ENCODE results near the gene RASGRP3. TPM values are rescaled to one million over a fixed set of nuclear protein-coding genes. Genes with fewer than 3 reads are reported as not detected.

Gene RASGRP3
- total RNA-seq, 1 experiment from 2014 or later = 0.59 TPM

DNA sequence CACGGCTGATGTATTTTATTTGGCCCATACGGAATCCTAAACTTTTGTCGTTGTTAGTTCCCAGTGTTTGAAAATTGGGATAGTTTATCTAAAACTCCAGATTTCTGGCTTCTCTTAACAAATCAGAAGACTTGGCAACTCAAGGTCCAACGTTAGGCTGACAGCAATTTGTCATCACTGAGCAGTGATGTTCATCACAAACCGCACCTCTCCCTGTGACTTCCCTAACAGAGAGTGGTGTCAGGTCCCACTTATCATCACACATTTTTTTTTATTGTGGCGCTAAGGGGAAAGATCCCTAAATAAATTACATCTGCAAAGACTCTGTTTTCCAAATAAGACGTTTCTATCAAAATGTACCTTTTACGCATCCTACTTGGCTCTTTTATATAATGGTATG is 55.7 kb downstream of the RASGRP3 start:
- H3K9ac ChIP-seq (ENCODE audit: low read length) = no peak overlapping the region
- H3K9me2 ChIP-seq (ENCODE audit: insufficient read depth) = 0 out of 2 replicates have a peak, but pooled peaks cover 2% of the 10 kb centered on the region
- intact Hi-C loops (cut with micrococcal nuclease) = no loop called here
- H3K4me1 ChIP-seq (ENCODE audit: control insufficient read depth in 1 of 2, insufficient read depth in 2 of 2, low read length in 2 of 2) = peaks cover 0 to 4% of the 10 kb centered on the region in 2 experiments; a peak in 1 of 4 replicates
- no peaks in the 10 kb centered on the region for H4K20me1 ChIP-seq (ENCODE audit: insufficient read depth)
- BruUV-seq (replicated peaks) = no TSS peak
- H3K79me2 ChIP-seq (ENCODE audit: insufficient read depth, low read length) = no peaks in the 10 kb centered on the region
- no peaks in the 10 kb centered on the region for H3K9me3 ChIP-seq (ENCODE audit: control insufficient read depth in 1 of 2, insufficient read depth in 1 of 2, low read depth in 1 of 2, low read length in 2 of 2)
- CTCF ChIA-PET = no interaction called here
- H3K27me3 ChIP-seq (ENCODE audit: insufficient read depth, low read length) = no peaks in the 10 kb centered on the region
- H3K4me2 ChIP-seq (ENCODE audit: low read length) = no peak overlapping the region
- ATAC-seq (no peak), DNase-seq (ENCODE audit: low read depth, low spot score) (no peak)
- RAD21 ChIA-PET (ENCODE audit: low non-redundant PET in 1 of 2, low total read pairs in 2 of 2, uncharacterized antibody in 2 of 2, unreplicated experiment in 2 of 2) = no interaction called here
- H2AFZ ChIP-seq (ENCODE audit: low read depth, low read length, poor library complexity, severe bottlenecking) = no peak overlapping the region
- H3K36me3 ChIP-seq (ENCODE audit: control insufficient read depth in 1 of 2, insufficient read depth in 2 of 2, low read length in 2 of 2) = no peaks in the 10 kb centered on the region
- TF ChIP-seq EZH2phosphoT487 (IDR thresholded peaks at IDR 0.05; ENCODE audit: borderline replicate concordance) = no peak
- TF ChIP-seq, protein P1, sequence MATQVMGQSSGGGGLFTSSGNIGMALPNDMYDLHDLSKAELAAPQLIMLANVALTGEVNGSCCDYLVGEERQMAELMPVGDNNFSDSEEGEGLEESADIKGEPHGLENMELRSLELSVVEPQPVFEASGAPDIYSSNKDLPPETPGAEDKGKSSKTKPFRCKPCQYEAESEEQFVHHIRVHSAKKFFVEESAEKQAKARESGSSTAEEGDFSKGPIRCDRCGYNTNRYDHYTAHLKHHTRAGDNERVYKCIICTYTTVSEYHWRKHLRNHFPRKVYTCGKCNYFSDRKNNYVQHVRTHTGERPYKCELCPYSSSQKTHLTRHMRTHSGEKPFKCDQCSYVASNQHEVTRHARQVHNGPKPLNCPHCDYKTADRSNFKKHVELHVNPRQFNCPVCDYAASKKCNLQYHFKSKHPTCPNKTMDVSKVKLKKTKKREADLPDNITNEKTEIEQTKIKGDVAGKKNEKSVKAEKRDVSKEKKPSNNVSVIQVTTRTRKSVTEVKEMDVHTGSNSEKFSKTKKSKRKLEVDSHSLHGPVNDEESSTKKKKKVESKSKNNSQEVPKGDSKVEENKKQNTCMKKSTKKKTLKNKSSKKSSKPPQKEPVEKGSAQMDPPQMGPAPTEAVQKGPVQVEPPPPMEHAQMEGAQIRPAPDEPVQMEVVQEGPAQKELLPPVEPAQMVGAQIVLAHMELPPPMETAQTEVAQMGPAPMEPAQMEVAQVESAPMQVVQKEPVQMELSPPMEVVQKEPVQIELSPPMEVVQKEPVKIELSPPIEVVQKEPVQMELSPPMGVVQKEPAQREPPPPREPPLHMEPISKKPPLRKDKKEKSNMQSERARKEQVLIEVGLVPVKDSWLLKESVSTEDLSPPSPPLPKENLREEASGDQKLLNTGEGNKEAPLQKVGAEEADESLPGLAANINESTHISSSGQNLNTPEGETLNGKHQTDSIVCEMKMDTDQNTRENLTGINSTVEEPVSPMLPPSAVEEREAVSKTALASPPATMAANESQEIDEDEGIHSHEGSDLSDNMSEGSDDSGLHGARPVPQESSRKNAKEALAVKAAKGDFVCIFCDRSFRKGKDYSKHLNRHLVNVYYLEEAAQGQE (IDR thresholded peaks at IDR 0.05; ENCODE audit: low read depth) = no peak
- no peak for TF ChIP-seq SP1 (IDR thresholded peaks at IDR 0.05; ENCODE audit: low read depth)
- TF ChIP-seq ATF3 (IDR thresholded peaks at IDR 0.05) = no peak
- TF ChIP-seq EZH2 (IDR thresholded peaks at IDR 0.05) = no peak
- TF ChIP-seq RAD21 (IDR thresholded peaks at IDR 0.05; ENCODE audit: low read depth) = no peak
- no peak for TF ChIP-seq TCF7L2 (IDR thresholded peaks at IDR 0.05; ENCODE audit: borderline replicate concordance, extremely low read depth, insufficient read depth, insufficient read length)
- TF ChIP-seq SIN3A (IDR thresholded peaks at IDR 0.05; ENCODE audit: low read depth) = no peak
- no peak for TF ChIP-seq POLR2AphosphoS5 (IDR thresholded peaks at IDR 0.05; ENCODE audit: low read depth, low read length)
- no peak for TF ChIP-seq CEBPB (IDR thresholded peaks at IDR 0.05; ENCODE audit: low read depth)
- TF ChIP-seq ZFX (IDR thresholded peaks at IDR 0.05) = no peak
- TF ChIP-seq ELF1 (IDR thresholded peaks at IDR 0.05; ENCODE audit: borderline replicate concordance, low read depth) = no peak
- no peak for TF ChIP-seq CTCF (IDR thresholded peaks at IDR 0.05 in 2 of 3, conservative IDR thresholded peaks at IDR 0.05 in 1 of 3; ENCODE audit: borderline replicate concordance in 1 of 3, insufficient read depth in 1 of 3, low read depth in 2 of 3, low read length in 2 of 3)
- TF ChIP-seq EGR1 (IDR thresholded peaks at IDR 0.05; ENCODE audit: low read depth) = no peak
- no peak for TF ChIP-seq CBX3 (IDR thresholded peaks at IDR 0.05; ENCODE audit: low read depth)
- TF ChIP-seq YY1 (IDR thresholded peaks at IDR 0.05; ENCODE audit: extremely low read depth, insufficient replicate concordance, low read depth, low read length) = no peak
- no peak for TF ChIP-seq POLR2A (IDR thresholded peaks at IDR 0.05; ENCODE audit: borderline replicate concordance, extremely low read depth, insufficient read depth, insufficient read length)
- TF ChIP-seq, protein P2, sequence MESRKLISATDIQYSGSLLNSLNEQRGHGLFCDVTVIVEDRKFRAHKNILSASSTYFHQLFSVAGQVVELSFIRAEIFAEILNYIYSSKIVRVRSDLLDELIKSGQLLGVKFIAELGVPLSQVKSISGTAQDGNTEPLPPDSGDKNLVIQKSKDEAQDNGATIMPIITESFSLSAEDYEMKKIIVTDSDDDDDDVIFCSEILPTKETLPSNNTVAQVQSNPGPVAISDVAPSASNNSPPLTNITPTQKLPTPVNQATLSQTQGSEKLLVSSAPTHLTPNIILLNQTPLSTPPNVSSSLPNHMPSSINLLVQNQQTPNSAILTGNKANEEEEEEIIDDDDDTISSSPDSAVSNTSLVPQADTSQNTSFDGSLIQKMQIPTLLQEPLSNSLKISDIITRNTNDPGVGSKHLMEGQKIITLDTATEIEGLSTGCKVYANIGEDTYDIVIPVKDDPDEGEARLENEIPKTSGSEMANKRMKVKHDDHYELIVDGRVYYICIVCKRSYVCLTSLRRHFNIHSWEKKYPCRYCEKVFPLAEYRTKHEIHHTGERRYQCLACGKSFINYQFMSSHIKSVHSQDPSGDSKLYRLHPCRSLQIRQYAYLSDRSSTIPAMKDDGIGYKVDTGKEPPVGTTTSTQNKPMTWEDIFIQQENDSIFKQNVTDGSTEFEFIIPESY (IDR thresholded peaks at IDR 0.05; ENCODE audit: extremely low read depth, insufficient replicate concordance, low read length) = no peak
- no peak for TF ChIP-seq ZNF274 (IDR thresholded peaks at IDR 0.05; ENCODE audit: low read depth, low read length)
- no peak for TF ChIP-seq MAX (IDR thresholded peaks at IDR 0.05)
- no peak overlapping the region for H3K27ac ChIP-seq (ENCODE audit: low read depth, low read length)
- POLR2A ChIA-PET = no interaction called here
- no peak overlapping the region for H3K4me3 ChIP-seq (replicated peaks in 1 of 2; ENCODE audit: low read depth in 1 of 2, low read length in 2 of 2)

Data from HCT116 (cell line).